ENCODE data around the gene RNF111. TPM values are rescaled to one million over a fixed set of nuclear protein-coding genes. Genes with fewer than 3 reads are reported as not detected.
A peak's percentile ranks its signal among the peaks of the same experiment; 100 is the strongest.

The RNF111 gene
- total and polyA plus RNA-seq, 2 of the 13 experiments (the other 11 are each of a cell fraction or from before 2014, with no cell fraction given), result 12.1 to 23.1 TPM

DNA sequence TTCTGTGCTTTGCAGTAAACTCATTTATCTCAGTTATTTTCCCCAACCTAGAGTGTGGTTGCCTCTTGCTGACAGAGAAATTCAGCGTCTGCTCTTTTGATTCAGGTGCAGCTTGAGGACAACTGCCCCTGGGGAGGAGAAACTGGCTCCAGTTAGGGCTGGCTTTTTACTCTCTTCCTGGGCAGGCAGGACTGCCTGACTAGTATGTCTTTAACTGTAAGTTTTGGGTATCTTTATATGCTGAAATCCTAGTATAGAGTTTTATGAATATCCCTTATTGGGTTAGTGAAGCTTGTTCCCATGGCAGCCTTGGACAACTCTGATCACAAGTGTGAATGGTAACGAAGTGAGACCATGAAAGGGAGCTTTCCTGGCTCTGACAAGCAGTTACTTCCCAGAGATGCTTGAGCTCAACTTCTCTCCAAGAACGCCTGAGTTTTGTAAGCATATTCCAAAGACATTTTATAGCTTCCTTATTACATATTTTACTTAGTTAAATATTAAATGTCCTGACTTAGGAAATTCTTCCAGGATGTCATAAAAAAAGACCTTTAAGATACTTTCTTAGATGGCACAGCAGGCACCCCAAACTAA, 144.6 kb downstream of the RNF111 start:
- H2AFZ ChIP-seq (ENCODE audit: low read length), result no peak overlapping the region

GRCh38 chr15:59133929-59134427, 146.5 kb downstream of the RNF111 start:
- H2AFZ ChIP-seq (ENCODE audit: low read length), result no peak overlapping the region
- peaks cover 28 to 84% of the 10 kb centered on the region in 2 experiments for H3K36me3 ChIP-seq (replicated peaks in 1 of 2; ENCODE audit: control insufficient read depth in 1 of 2, insufficient read depth in 2 of 2, low read length in 2 of 2)
- H3K27me3 ChIP-seq (ENCODE audit: control insufficient read depth in 1 of 2, insufficient read depth in 2 of 2, low read length in 2 of 2), result no peaks in the 10 kb centered on the region
- H3K4me1 ChIP-seq (ENCODE audit: insufficient read depth, low read length), result no peaks in the 10 kb centered on the region
- DNase-seq (ENCODE audit: low spot score) (no peak), FAIRE-seq (no peak), ATAC-seq (no peak)
- ChIA-PET CTCF (ENCODE audit: low intra/inter-chr PET ratio, low total read pairs) (no interaction called here), POLR2A (interaction anchor here (0.5 kb wide), 1 partner anchor 11 kb away, joined by 5 read pairs; no protein-coding TSS in a partner anchor)
- BruUV-seq (replicated peaks), result no TSS peak
- in situ Hi-C loops (cut with HindIII; ENCODE audit: extremely low pct_ligation_motif_present, low pct_unique_long_range_greater_than_20kb) (loop anchor here (10.0 kb wide), 1 partner anchor 59 kb away; no protein-coding TSS in a partner anchor), intact Hi-C loops (cut with micrococcal nuclease; ENCODE audit: unreplicated experiment) (no loop called here)
- H3K27ac ChIP-seq (ENCODE audit: extremely low read length, insufficient read depth, low read length), result no peak overlapping the region
- H4K20me1 ChIP-seq (ENCODE audit: insufficient read depth, low read length), result no peaks in the 10 kb centered on the region
- H3K4me2 ChIP-seq (ENCODE audit: low read depth, low read length), result no peak overlapping the region
- H3K79me2 ChIP-seq (ENCODE audit: insufficient read depth, low read length), result peaks cover 1% of the 10 kb centered on the region
- H3K9ac ChIP-seq (ENCODE audit: insufficient read depth, low read depth, low read length), result no peak overlapping the region
- peaks cover 10% of the 10 kb centered on the region; the same call in 1 of the 2 replicates for H3K9me3 ChIP-seq (ENCODE audit: low read length)
- WGBS (ENCODE audit: low lambda C conversion rate), result 95% methylated on average over 6 of the region's 6 CpGs
- no peak overlapping the region for H3K4me3 ChIP-seq (replicated peaks in 1 of 3; ENCODE audit: insufficient read depth in 1 of 3, low read depth in 2 of 3, low read length in 3 of 3)
- no peak for TF ChIP-seq ZNF619 (CRISPR knock-in tag; IDR thresholded peaks at IDR 0.05)
- no peak for TF ChIP-seq ZMAT3 (CRISPR knock-in tag; conservative IDR thresholded peaks at IDR 0.05)
- TF ChIP-seq, protein P1, sequence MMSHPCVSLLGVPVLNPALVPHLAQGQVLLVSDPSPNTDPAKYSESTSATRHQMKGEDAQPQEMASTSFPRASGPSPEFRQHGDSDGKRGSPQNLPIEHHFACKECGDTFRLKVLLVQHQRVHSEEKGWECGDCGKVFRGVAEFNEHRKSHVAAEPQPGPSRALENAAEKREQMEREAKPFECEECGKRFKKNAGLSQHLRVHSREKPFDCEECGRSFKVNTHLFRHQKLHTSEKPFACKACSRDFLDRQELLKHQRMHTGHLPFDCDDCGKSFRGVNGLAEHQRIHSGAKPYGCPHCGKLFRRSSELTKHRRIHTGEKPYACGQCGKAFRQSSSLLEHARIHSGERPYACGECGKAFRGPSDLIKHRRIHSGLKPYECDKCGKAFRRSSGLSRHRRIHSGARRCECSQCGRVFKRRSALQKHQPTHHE (CRISPR knock-in tag; IDR thresholded peaks at IDR 0.05; ENCODE audit: borderline replicate concordance), result no peak
- TF ChIP-seq ZNF121 (CRISPR knock-in tag; IDR thresholded peaks at IDR 0.05), result no peak
- no peak for TF ChIP-seq USF2 (IDR thresholded peaks at IDR 0.05; ENCODE audit: low read depth, low read length)
- TF ChIP-seq USF2 (CRISPR knock-in tag; IDR thresholded peaks at IDR 0.05; ENCODE audit: borderline replicate concordance), result no peak
- TF ChIP-seq POLR2G (IDR thresholded peaks at IDR 0.05; ENCODE audit: low read depth, low read length), result 0 out of 2 replicates have a peak, but pooled peaks have one; percentile 31

More for the DNA sequence above, 144.6 kb downstream of the RNF111 start:
- BruUV-seq (replicated peaks), result no TSS peak
- Histone ChIP-seq H3K27ac (ENCODE audit: extremely low read length, insufficient read depth, low read length) (no peak overlapping the region), H3K27me3 (ENCODE audit: control insufficient read depth in 1 of 2, insufficient read depth in 2 of 2, low read length in 2 of 2) (no peaks in the 10 kb centered on the region), H3K4me1 (ENCODE audit: insufficient read depth, low read length) (no peaks in the 10 kb centered on the region), H3K9me3 (ENCODE audit: low read length) (peaks cover 12% of the 10 kb centered on the region; the same call in 1 of the 2 replicates), H4K20me1 (ENCODE audit: insufficient read depth, low read length) (no peaks in the 10 kb centered on the region), H3K36me3 (replicated peaks in 1 of 2; ENCODE audit: control insufficient read depth in 1 of 2, insufficient read depth in 2 of 2, low read length in 2 of 2) (peaks cover 17 to 67% of the 10 kb centered on the region in 2 experiments), H3K4me3 (replicated peaks in 1 of 3; ENCODE audit: insufficient read depth in 1 of 3, low read depth in 2 of 3, low read length in 3 of 3) (no peak overlapping the region), H3K4me2 (ENCODE audit: low read depth, low read length) (no peak overlapping the region), H3K79me2 (ENCODE audit: insufficient read depth, low read length) (peaks cover 3% of the 10 kb centered on the region), H3K9ac (ENCODE audit: insufficient read depth, low read depth, low read length) (no peak overlapping the region)
- ATAC-seq (no peak), DNase-seq (ENCODE audit: low spot score) (no peak), FAIRE-seq (no peak)
- ChIA-PET POLR2A (no interaction called here), CTCF (ENCODE audit: low intra/inter-chr PET ratio, low total read pairs) (no interaction called here)
- intact Hi-C loops (cut with micrococcal nuclease; ENCODE audit: unreplicated experiment), result no loop called here
- TF ChIP-seq HES4 (CRISPR knock-in tag; IDR thresholded peaks at IDR 0.05; ENCODE audit: borderline replicate concordance) (no peak), ZNF775 (CRISPR knock-in tag; IDR thresholded peaks at IDR 0.05; ENCODE audit: borderline replicate concordance) (no peak), MTA1 (CRISPR knock-in tag; IDR thresholded peaks at IDR 0.05; ENCODE audit: borderline replicate concordance) (no peak), MAFF (IDR thresholded peaks at IDR 0.05; ENCODE audit: low read depth, low read length) (no peak), ATRX (CRISPR knock-in tag; IDR thresholded peaks at IDR 0.05; ENCODE audit: borderline replicate concordance) (no peak), SALL2 (CRISPR knock-in tag; IDR thresholded peaks at IDR 0.05) (no peak), MEIS1 (CRISPR knock-in tag; IDR thresholded peaks at IDR 0.05; ENCODE audit: borderline replicate concordance) (no peak), PCBP2 (optimal IDR thresholded peaks at IDR 0.05; ENCODE audit: low read depth, low read length, poor library complexity, severe bottlenecking) (no peak), ZBTB42 (CRISPR knock-in tag; IDR thresholded peaks at IDR 0.05) (no peak)
- TF ChIP-seq, protein P2, sequence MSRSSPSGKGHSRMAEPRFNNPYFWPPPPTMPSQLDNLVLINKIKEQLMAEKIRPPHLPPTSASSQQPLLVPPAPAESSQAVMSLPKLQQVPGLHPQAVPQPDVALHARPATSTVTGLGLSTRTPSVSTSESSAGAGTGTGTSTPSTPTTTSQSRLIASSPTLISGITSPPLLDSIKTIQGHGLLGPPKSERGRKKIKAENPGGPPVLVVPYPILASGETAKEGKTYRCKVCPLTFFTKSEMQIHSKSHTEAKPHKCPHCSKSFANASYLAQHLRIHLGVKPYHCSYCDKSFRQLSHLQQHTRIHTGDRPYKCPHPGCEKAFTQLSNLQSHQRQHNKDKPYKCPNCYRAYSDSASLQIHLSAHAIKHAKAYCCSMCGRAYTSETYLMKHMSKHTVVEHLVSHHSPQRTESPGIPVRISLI (CRISPR knock-in tag; IDR thresholded peaks at IDR 0.05; ENCODE audit: borderline replicate concordance), result no peak
- in situ Hi-C loops (cut with HindIII; ENCODE audit: extremely low pct_ligation_motif_present, low pct_unique_long_range_greater_than_20kb), result loop anchor here (10.0 kb wide), 1 partner anchor 57 kb away; no protein-coding TSS in a partner anchor
- WGBS (ENCODE audit: low lambda C conversion rate), result 100% methylated on average over 3 of the region's 3 CpGs
